ACHN (cell line): ENCODE data around the gene PLB1.
A peak's percentile ranks its signal among the peaks of the same experiment; 100 is the strongest.

ENCODE experiments used
- DNase-seq: peaks from one replicate; pipeline ENCODE4 v3.0.0-alpha.2; 2015
- in situ Hi-C: cut with HindIII; loops from 2 replicates; pipeline ENCODE4 v1.10.0; 2017; ENCODE audit warnings: low sequenced_read_pairs, low pct_ligation_motif_present, low pct_unique_long_range_greater_than_20kb

The PLB1 gene

GRCh38 chr2:28576714-28577113 is 80.9 kb downstream of the PLB1 start:
- DNase-seq = no peak
- in situ Hi-C loops = no loop called here

GRCh38 chr2:28577791-28578680 is 82.2 kb downstream of the PLB1 start:
- in situ Hi-C loops = no loop called here
- DNase-seq = no peak

GRCh38 chr2:28578774-28579173 is 82.9 kb downstream of the PLB1 start:
- in situ Hi-C loops = no loop called here
- DNase-seq = no peak

GRCh38 chr2:28579606-28580005 is 83.7 kb downstream of the PLB1 start:
- in situ Hi-C loops = no loop called here
- no peak for DNase-seq

GRCh38 chr2:28580078-28580477 is 84.2 kb downstream of the PLB1 start:
- in situ Hi-C loops = no loop called here
- DNase-seq = no peak

GRCh38 chr2:28581312-28581711 is 85.5 kb downstream of the PLB1 start:
- DNase-seq = no peak
- in situ Hi-C loops = no loop called here

- in situ Hi-C loops = no loop called here
- no peak for DNase-seq
Observed at GRCh38 chr2:28582152-28582551, 86.3 kb downstream of the PLB1 start.

- DNase-seq = no peak
- in situ Hi-C loops = no loop called here
Observed at GRCh38 chr2:28582595-28582994, 86.7 kb downstream of the PLB1 start.

GRCh38 chr2:28583899-28584553 is 88.2 kb downstream of the PLB1 start:
- peak; percentile 96 for DNase-seq
- in situ Hi-C loops = no loop called here

- no peak for DNase-seq
- in situ Hi-C loops = no loop called here
Observed at GRCh38 chr2:28586867-28587266, 91.0 kb downstream of the PLB1 start.

- in situ Hi-C loops = no loop called here
- DNase-seq = no peak
Observed at GRCh38 chr2:28587526-28588291, 91.8 kb downstream of the PLB1 start.

GRCh38 chr2:28588292-28588670 is 92.4 kb downstream of the PLB1 start:
- DNase-seq = no peak
- in situ Hi-C loops = no loop called here

GRCh38 chr2:28589746-28590463 is 94.0 kb downstream of the PLB1 start:
- no peak for DNase-seq
- in situ Hi-C loops = no loop called here

GRCh38 chr2:28590496-28591301 is 94.8 kb downstream of the PLB1 start:
- in situ Hi-C loops = no loop called here
- DNase-seq = no peak

GRCh38 chr2:28591711-28592335 is 96.0 kb downstream of the PLB1 start:
- in situ Hi-C loops = no loop called here
- no peak for DNase-seq

- no peak for DNase-seq
- in situ Hi-C loops = no loop called here
Observed at GRCh38 chr2:28592481-28592880, 96.6 kb downstream of the PLB1 start.

GRCh38 chr2:28593160-28593755 is 97.4 kb downstream of the PLB1 start:
- in situ Hi-C loops = no loop called here
- no peak for DNase-seq
